Kidney epithelial cell (primary cell): ENCODE data around the gene ARHGAP40. TPM values are rescaled to one million over a fixed set of nuclear protein-coding genes. Genes with fewer than 3 reads are reported as not detected.
"Not testable (repeated sequence)": the region's sequence is repeated elsewhere in the genome, so short reads cannot be mapped to it uniquely, and the experiment has no call there.

Source experiments
- DNase-seq: peaks from one replicate; pipeline ENCODE4 v3.0.0-alpha.2; 2010; ENCODE audit warnings: low read depth
- H3K27me3 ChIP-seq: 2 replicates; pipeline ENCODE4 v1.6.0; 2011; ENCODE audit warnings: low read length; ENCODE audit not compliant: control insufficient read depth, insufficient read depth
- H3K36me3 ChIP-seq: 2 replicates; pipeline ENCODE4 v1.5.1; 2011; ENCODE audit warnings: low read length; ENCODE audit not compliant: control insufficient read depth, insufficient read depth
- H3K4me3 ChIP-seq: 2 replicates; pipeline ENCODE4 v1.5.1; 2011; ENCODE audit warnings: low read depth, mild to moderate bottlenecking, control low read depth, low read length
- total RNA-seq: library from RNA; depleted of rRNA; stranded (reverse); fragments of >200 nt; gene quantifications from 2 replicates; pipeline ENCODE4 v1.2.3, GENCODE V29; 2015
- TF ChIP-seq, protein P1 (sequence below): IDR thresholded peaks from 2 replicates; pipeline ENCODE4 v1.5.1; 2011; ENCODE audit warnings: mild to moderate bottlenecking, moderate library complexity, low read length, control low read depth, inconsistent platforms; ENCODE audit not compliant: insufficient read depth, poor library complexity, severe bottlenecking

ARHGAP40 gene
- total RNA-seq, 1 donor from 2014 or later = 2.8 TPM

- TF ChIP-seq, protein P1, sequence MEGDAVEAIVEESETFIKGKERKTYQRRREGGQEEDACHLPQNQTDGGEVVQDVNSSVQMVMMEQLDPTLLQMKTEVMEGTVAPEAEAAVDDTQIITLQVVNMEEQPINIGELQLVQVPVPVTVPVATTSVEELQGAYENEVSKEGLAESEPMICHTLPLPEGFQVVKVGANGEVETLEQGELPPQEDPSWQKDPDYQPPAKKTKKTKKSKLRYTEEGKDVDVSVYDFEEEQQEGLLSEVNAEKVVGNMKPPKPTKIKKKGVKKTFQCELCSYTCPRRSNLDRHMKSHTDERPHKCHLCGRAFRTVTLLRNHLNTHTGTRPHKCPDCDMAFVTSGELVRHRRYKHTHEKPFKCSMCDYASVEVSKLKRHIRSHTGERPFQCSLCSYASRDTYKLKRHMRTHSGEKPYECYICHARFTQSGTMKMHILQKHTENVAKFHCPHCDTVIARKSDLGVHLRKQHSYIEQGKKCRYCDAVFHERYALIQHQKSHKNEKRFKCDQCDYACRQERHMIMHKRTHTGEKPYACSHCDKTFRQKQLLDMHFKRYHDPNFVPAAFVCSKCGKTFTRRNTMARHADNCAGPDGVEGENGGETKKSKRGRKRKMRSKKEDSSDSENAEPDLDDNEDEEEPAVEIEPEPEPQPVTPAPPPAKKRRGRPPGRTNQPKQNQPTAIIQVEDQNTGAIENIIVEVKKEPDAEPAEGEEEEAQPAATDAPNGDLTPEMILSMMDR = no peak
- DNase-seq = no peak
Observed at GRCh38 chr20:38589967-38590675, 11.5 kb upstream of the ARHGAP40 start.

GRCh38 chr20:38590676-38591473, 10.7 kb upstream of the ARHGAP40 start:
- Histone ChIP-seq H3K27me3 (no peaks in the 10 kb centered on the region), H3K4me3 (no peak overlapping the region), H3K36me3 (no peaks in the 10 kb centered on the region)
- no peak for DNase-seq
- TF ChIP-seq, protein P1 = peak; percentile 13

More at GRCh38 chr20:38589967-38590675, 11.5 kb upstream of the ARHGAP40 start:
- no peaks in the 10 kb centered on the region for H3K27me3 ChIP-seq
- H3K36me3 ChIP-seq = no peaks in the 10 kb centered on the region
- no peak overlapping the region for H3K4me3 ChIP-seq

GRCh38 chr20:38591474-38592410, 9.9 kb upstream of the ARHGAP40 start:
- TF ChIP-seq, protein P1 = no peak
- Histone ChIP-seq H3K4me3 (no peak overlapping the region), H3K27me3 (no peaks in the 10 kb centered on the region), H3K36me3 (no peaks in the 10 kb centered on the region)
- no peak for DNase-seq

DNA sequence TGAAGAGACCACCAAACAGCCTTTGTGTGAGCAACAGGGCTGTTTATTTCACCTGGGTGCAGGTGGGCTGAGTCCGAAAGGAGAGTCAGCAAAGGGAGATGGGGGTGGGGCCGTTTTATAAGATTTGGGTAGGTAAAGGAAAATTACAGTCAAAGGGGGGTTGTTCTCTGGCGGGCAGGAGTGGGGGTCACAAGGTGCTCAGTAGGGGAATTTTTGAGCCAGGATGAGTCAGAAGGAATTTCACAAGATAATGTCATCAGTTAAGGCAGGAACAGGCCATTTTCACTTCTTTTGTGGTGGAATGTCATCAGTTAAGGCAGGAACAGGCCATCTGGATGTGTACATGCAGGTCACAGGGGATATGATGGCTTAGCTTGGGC, 9.2 kb upstream of the ARHGAP40 start:
- H3K36me3 ChIP-seq, H3K4me3 ChIP-seq, H3K27me3 ChIP-seq, DNase-seq: not testable (repeated sequence)

- H3K4me3 ChIP-seq, DNase-seq, H3K27me3 ChIP-seq, H3K36me3 ChIP-seq: not testable (repeated sequence)
Observed at GRCh38 chr20:38594281-38594680, 7.3 kb upstream of the ARHGAP40 start.

DNA sequence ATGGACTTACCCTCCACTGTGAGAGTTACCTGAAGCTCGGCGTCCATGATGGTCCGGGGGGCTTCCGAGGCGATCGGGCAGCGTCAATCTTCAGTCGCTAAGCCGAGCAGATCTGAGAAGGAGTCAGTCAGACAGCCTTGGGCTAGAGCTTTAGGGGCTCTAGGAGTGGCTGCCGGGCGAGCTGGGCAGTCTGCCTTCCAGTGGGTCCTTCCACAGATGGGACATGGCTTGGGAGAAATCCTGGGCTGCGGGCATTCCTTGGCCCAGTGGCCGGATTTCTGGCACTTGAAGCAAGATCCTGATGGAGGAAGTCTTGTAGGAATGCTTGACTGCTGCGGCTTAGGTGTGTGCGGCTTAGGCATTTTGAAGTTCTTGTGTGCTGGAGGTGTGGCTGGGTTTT, 5.7 kb upstream of the ARHGAP40 start:
- not testable (repeated sequence) for H3K4me3 ChIP-seq, H3K36me3 ChIP-seq, DNase-seq, H3K27me3 ChIP-seq

DNA sequence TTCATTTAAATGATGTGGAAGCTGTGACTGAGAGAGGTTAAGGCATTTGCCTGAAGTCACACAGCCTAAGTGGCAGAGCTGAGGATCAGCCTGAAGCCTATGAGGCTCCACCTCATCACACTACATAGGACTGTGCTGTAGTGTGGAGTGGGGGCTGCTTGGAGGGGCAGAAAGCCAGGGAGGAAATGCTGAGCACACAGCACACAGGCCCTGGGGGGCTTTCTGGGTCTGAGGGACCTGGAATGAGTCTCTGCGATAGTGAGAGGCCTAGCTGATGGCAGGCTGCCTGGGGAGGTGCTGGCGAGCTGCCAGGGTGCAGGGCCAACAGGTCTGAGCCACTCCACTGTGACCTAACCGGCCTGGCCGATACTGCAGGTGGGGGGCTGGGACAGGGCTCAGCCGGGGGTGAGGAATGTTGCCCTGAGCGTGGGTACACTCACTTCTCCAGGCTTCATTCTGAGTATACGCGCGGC, 2.2 kb upstream of the ARHGAP40 start:
- no peaks in the 10 kb centered on the region for H3K36me3 ChIP-seq
- H3K4me3 ChIP-seq = no peak overlapping the region
- TF ChIP-seq, protein P1 = no peak
- peak; percentile 41 for DNase-seq
- no peaks in the 10 kb centered on the region for H3K27me3 ChIP-seq
